HG03196 (cell line): ENCODE results near the gene HOXC11.

ENCODE experiments used
- ATAC-seq: cut with Tn5 transposase; IDR thresholded peaks from one replicate; pipeline ENCODE4 v1.9.1; 2021; ENCODE audit not compliant: unreplicated experiment

HOXC11 gene

DNA sequence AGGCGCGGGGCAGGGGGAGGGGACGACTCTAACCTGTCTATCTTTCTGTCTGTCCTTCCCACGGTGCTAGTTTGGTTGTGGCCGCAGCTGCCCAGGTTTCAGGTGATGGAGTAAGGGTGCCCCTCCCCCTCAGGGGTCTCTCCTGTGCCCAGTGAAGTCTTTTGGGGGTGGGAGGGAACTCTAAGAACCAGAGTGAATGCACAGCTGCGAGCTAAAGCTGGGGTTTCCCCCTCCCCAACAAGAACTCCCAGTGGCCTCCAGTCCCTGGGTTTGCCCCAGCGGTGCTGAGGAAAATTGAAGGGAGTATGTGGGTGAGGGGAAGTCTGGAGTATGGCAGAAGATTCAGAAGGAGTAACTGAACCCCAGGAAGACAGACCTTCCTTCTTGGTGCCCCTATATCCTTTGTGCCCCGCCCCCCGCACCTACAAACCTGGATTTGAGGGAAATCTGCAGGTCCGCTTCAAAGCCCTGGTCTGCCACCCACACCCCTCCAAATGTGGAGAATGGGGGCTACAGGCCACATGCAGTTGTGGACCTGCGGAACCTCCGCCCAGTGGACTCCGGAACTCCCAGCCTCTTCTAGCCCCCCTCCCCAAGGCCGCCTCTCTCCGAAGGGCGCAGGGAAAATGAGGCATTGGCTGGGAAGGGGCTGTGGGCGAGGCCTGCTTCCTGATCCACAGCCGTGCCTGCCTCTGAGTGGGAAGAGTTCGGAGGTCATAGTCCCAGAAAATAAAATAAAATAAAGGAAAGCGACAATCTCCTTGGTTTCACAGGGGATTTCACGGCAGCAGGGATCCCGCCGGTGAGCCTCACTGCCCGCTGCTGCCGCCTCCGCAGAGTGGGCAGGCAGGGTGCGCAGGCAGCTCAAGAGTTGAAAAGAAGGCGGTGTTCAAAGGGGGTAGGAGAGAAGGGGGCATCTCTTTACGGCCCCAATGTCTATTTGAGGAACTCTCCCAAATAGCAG is 23.6 kb downstream of the HOXC11 start:
- ATAC-seq: no peak

GRCh38 chr12:53997204-53998109 is 24.5 kb downstream of the HOXC11 start:
- no peak for ATAC-seq

DNA sequence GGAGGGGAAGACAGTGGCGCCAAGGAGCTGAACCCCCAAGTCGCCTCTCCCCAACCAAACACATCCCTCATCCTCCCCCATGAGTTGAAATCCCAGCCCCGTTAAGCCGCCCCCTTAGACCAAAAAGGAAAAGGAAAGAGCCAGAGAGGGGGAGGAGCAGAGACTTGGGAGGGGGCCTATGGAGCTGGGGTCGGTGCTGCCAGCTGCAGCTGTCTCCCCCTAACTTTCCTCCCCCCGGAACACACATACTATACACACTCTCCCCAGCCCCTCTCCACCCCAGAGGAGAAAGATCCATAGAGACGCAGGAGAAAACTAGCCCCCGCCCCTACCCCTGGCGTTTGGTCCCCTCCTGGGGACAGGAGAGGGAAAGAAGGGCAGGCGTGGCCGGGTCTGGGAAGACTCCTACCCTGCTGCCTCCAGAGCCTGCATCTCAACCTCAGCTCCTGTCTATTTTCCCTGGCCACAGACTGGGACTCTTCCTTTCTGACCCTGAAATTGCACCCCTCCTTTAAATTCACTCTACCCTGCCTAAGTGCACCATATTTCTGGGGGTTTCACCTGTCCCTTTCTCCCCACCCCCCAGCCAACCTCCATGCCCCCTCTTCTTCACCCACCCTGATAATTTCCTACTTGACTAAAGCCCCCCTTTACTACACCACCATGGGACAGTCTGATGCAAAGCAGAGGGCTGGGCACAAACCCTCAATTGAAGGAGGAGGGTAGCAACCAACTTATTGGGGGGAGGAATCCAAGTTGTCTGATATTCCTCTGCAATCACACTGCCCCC is 25.4 kb downstream of the HOXC11 start:
- ATAC-seq: no peak

GRCh38 chr12:53998900-53999236 is 25.9 kb downstream of the HOXC11 start:
- ATAC-seq: no peak

GRCh38 chr12:53999559-54000115 is 26.7 kb downstream of the HOXC11 start:
- no peak for ATAC-seq

DNA sequence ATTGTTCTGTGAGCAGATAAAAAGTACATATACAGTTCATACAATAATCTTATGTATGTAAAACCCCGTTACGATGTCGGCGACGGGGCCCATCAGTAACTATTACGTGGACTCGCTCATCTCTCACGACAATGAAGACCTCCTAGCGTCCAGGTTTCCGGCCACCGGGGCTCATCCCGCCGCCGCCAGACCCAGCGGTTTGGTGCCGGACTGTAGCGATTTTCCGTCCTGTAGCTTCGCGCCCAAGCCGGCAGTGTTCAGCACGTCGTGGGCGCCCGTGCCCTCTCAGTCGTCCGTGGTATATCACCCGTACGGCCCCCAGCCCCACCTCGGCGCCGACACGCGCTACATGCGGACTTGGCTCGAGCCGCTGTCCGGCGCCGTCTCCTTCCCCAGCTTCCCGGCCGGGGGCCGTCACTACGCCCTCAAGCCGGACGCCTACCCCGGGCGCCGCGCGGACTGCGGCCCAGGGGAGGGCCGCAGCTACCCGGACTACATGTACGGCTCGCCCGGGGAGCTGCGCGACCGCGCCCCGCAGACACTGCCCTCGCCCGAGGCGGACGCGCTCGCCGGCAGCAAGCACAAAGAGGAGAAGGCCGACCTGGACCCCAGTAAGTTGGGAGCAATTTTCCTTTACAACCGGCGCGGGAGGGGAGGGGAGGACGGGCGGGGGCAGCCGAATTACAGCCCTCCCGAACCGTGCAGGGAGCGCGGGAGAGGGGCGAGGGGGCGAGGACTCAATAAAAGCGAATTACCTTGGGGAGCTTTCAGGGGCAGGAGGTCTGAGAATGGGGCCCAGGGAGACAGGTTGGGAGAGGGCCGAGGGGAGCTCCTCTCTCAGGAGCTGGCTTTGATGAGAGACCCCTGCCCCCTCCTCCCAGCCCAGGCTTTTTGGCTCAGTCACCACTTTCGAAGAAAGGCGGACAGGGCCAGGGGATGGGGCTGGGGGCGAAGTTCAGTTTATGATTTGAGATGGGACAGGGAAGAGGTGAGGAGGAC is 27.5 kb downstream of the HOXC11 start, which contains the start of gene HOXC9:
TSS of gene HOXC9 (plus strand) at position 46 of the 999 bp plus-strand sequence. CDS start at position 74, 28 bp downstream.
- ATAC-seq: no peak

DNA sequence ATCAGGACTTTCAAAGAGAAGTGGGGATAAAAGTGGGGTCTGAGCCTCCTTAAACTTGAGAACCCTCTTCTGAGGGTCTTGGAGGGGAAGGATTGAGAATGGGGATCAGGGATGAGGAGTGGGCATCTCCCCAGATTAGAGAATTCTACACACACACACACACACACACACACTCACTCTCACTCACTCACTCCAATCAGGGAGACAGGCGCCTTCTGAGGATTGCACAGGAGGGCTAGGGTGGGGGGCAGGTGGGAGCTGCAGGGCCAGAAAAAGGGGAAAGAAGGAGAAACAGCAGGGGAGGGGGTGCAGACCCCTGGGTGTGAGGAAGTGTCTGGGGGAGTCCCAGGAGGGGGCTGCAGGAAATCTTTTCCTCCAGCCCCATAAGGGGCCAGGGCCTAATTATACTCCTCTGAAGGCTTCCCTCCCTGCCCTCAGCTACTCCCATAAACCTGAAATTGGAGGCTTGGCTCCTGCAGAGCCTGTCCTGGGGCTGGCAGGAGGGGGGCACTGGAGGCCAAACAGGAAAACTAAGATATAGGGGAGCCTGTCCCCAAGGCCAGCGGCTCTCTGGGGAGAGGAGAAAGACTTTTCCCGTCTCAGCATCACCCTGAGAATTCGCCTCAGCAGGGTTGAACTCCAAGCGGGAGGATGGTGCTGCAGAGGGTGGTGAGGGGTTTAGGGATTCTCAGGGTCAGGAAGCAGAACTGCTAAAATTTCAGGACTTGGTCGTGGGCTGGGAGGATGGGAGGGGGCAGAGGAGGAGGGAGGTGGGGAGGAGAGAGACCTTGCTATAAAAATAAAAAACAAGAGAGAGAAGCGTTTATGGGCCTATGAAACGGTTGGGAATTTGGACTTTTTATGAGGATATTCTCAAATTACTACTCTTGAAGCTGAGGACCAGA is 28.6 kb downstream of the HOXC11 start:
- no peak for ATAC-seq

DNA sequence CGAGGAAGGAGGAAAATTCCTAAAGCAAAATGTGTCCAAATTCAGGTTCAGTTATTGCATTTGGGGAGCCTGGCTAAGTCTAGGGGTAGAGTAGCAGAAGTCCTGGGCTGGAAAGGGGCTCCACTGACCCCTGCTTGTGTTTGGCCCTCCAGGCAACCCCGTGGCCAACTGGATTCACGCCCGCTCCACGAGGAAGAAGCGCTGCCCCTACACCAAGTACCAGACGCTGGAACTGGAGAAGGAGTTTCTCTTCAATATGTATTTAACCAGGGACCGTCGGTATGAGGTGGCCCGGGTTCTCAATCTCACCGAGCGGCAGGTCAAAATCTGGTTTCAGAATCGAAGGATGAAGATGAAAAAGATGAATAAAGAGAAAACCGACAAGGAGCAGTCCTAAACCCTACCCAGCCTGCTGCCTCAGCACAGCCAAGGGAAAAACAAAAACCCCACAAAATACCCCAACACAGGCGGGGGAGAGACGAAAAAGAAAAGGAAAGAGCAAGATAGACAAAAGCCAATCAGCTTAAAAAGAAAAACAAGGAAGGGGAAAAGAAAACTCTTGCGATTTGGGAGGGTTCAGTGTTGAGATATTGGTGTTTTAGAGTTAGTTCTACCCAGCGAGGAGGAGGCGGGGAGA is 29.5 kb downstream of the HOXC11 start:
- no peak for ATAC-seq

GRCh38 chr12:54002915-54003389 is 30.0 kb downstream of the HOXC11 start:
- no peak for ATAC-seq

DNA sequence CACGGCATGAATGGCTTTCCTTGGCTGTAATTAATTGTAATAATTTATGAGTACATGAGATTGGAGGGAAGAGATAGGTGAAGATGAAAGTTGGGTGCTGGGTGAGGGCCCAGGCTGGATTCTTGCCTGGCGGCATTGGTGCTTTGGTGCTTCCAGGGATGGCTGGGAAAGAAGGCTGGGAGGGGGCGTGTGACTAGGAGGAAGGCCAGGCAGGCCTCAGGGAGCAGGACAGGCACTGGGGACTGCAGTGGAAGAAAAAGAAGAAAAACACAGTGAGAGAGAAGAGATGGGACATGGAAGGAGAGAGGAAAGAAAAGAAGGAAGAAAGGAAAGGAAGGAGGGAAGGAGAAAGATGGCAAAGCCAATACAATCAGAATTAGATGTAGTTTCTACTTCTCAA is 30.7 kb downstream of the HOXC11 start:
- no peak for ATAC-seq

DNA sequence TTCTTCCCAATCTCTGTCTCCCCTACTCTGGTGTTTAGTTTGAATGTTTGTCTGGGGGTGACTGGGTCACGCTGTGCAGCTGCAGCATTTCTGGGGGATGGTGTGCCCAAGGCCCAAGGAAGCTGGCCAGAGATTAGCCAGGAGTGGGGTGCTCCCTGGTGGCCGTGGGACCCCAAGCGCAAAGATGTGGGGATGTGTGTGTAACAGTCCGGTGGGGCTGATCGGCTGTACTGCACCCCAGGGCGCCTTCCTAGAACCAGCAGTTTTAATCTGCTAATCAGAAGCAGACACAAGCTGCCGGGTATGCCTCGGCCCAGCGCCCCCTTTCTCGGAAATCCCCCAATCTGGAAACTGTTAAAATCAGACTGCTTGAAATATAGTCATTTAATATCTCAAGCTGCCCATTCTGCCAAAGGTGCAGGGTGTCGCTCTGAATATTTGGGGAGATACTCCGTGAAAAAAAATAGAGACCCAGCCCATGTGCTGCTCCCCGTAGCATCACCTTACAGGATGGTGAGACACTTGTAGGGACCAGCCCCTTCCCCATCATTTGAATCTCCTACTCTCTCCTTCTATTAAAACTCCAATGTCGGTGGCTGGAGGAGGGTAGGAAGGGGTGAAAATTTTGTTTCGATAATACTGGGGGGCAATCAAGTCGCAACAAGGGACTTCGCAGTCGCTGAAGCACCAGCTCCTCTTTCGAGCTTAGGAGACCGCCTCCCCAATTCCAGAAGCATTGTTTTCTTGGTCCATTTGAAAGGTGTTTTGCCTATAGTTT is 31.3 kb downstream of the HOXC11 start:
- ATAC-seq: no peak

DNA sequence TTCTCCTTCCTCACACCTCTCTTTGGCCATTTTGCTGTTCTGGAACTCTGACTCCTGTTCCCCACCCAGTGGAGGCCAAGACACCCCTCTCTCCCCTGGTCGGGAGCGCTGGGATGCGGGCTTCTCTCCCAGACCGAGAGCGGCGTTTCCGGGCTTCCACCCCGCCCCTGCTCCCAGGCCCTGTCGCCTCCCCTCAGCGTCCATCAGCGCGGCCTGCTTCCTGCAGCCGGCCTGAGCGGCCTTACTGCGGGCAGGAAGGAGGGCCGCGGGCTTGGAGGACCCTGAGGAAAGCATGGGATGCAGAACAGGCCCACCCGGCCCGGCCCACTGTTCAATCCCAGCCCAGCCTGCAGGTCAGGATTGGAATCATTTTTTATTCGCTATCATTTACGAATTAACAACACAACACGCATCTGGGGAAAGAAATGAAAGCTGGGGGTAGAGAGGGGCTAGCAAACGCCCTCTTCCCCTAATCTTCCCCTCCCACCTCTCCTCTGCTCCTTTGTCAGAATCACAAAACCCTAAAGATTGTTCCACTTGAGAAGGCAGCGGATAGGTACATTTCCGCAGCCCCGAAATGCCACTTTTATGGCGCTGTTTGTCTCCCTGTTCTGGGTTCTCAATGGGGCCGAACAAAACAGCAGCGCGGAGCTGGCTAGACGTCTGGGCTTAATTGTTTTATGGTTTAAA is 32.1 kb downstream of the HOXC11 start:
- ATAC-seq: no peak

DNA sequence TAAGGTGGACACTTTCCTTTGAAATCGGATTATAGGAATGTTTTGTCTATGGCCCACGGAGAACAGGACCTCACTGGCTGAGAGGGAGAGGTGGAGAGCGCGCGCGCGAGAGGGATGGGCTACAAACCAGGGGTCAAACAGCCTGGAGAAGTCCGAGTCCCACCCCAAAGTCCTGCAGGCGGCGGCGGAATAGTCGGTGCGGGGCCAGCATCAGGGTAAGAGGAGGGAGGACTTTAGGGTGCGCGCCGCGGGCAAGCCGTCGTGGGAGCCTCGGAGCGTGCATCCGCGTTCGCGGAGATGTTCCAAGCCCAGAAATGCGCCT is 32.6 kb downstream of the HOXC11 start:
- no peak for ATAC-seq

DNA sequence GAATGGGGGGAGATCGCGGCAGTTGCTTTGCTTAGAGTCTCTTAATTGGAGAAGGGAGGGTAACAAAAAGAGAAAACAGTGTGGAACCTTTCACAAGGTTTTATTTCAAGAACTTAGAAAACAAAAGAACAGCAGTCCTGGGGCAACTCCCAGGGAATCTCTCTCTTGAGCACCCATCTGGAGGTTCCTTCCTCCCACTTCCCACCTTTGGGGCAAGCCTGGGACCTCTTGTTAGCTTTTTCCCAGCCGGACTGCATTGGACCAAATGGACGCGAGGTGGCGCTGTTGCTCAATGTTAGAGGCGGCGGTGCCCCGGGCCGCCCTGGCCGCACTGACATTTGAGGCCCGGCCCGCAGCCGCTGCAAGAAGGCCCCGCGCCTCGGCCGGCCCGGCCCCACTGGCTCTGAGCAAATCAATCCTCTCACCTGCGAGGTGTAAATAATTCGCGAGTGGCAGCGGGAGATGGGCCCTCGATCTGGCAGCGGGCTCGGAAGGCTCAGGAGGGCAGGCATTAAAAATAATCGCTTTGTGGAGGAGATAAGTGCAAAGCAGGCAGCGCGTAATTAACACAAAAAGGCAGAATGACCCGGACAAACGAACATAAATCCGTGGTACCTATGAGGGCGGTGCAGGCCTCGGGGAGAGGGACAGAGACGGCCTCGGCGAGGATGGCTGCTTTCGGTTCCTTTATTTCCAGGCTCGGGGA is 33.1 kb downstream of the HOXC11 start:
- ATAC-seq: no peak

GRCh38 chr12:54006559-54007220 is 33.8 kb downstream of the HOXC11 start:
- ATAC-seq: no peak
